ENCODE data around the gene C5AR1. TPM values are rescaled to one million over a fixed set of nuclear protein-coding genes. Genes with fewer than 3 reads are reported as not detected.
"Not testable (repeated sequence)": the region's sequence is repeated elsewhere in the genome, so short reads cannot be mapped to it uniquely, and the experiment has no call there.

C5AR1 gene
- total RNA-seq, 1 donor from 2014 or later = 5.0 TPM

DNA sequence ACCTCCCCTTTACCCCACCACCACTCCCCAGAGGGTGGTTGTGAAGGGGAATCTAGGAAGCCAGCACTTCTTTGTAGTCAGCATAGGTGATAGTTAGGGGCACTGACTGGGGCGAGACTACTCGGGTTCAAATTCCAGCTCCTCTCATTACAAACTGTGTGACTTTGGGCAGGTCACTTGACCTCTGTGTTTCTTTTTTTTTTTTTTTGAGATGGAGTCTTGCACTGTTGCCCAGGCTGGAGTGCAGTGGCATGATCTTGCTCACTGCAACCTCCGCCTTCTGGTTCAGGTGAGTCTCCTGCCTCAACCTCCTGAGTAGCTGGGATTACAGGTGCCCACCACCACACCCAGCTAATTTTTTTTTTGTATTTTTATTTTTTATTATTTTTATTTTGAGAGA is 33.1 kb upstream of the C5AR1 start:
- not testable (repeated sequence) for ATAC-seq; DNase-seq (ENCODE audit: missing footprints)
- intact Hi-C loops (cut with DNase I) = loop anchor here (10.0 kb wide), 1 partner anchor 428 kb away; no protein-coding TSS in a partner anchor

DNA sequence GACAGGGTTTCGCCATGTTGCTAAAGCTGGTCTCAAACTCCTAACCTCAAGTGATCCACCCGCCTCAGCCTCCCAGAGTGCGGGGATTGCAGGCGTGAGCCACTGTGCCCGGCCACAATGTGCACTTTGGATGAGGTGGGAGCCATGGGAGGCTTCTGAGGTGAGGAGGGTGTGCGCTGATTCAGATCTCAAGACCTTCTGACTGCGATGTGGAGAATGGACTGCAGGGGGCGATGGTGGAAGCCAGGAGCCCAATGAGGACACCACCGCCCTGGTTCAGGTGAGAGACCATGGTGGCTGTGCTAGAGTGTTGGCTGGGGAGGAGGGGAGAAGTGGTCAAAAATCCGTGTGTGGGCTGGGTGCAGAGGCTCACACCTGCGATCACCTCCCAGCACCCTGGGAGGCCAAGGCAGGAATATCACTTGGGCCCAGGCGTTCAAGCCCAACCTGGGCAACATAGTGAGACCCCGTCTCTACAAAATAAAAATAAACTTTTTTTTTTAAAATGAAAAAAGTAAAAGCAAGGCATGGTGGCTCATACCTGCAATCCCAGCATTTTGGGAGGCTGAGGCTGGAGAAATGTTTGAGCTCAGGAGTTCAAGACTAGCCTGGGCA is 29.4 kb upstream of the C5AR1 start:
- DNase-seq (ENCODE audit: missing footprints) = no peak
- intact Hi-C loops (cut with DNase I) = no loop called here
- no peak for ATAC-seq

- no peak for ATAC-seq
Measured at GRCh38 chr19:47283405-47284059, 26.1 kb upstream of the C5AR1 start.

GRCh38 chr19:47284324-47284899 is 25.2 kb upstream of the C5AR1 start:
- intact Hi-C loops (cut with DNase I) = no loop called here
- no peak for ATAC-seq
- no peak for DNase-seq (ENCODE audit: missing footprints)

More at GRCh38 chr19:47283405-47284059, 26.1 kb upstream of the C5AR1 start:
- intact Hi-C loops (cut with DNase I) = no loop called here
- DNase-seq (ENCODE audit: missing footprints) = no peak

GRCh38 chr19:47296036-47296435 is 13.6 kb upstream of the C5AR1 start:
- ATAC-seq (peak; percentile 69), DNase-seq (ENCODE audit: missing footprints) (no peak)
- intact Hi-C loops (cut with DNase I) = loop anchor here (2.0 to 10.0 kb wide), 2 partner anchors 95 to 129 kb away; no protein-coding TSS in a partner anchor

- intact Hi-C loops (cut with DNase I); DNase-seq (ENCODE audit: missing footprints); ATAC-seq: not testable (repeated sequence)
Measured at GRCh38 chr19:47300867-47301266, 8.8 kb upstream of the C5AR1 start.

GRCh38 chr19:47302249-47302648 is 7.4 kb upstream of the C5AR1 start:
- DNase-seq (ENCODE audit: missing footprints) (no peak), ATAC-seq (no peak)
- intact Hi-C loops (cut with DNase I) = no loop called here

GRCh38 chr19:47303966-47304365 is 5.7 kb upstream of the C5AR1 start:
- DNase-seq (ENCODE audit: missing footprints) (no peak), ATAC-seq (no peak)
- intact Hi-C loops (cut with DNase I) = no loop called here

DNA sequence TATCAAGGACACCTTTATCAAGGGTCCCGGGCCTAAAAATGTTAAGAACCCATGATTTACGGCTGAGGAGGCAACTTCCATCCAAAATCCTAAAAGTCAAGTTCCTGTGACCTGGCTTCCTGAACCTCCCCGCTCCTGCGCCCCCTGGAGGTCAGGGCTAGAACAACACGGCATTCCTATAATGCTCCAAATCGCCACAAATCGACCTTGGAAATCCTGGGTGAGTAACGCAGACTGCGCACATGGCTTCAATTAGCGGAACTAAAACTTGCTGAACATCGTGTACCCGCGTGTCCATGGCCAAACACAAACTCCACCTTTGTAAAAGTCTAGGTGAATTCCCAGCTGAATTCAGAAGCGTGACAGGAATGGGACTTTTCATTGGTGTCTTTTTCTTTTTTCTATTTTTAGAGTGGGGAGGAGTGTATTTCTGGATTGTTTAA is 4.3 kb upstream of the C5AR1 start:
- DNase-seq (ENCODE audit: missing footprints) (peak; percentile 89), ATAC-seq (peak; percentile 60)
- intact Hi-C loops (cut with DNase I) = no loop called here

DNA sequence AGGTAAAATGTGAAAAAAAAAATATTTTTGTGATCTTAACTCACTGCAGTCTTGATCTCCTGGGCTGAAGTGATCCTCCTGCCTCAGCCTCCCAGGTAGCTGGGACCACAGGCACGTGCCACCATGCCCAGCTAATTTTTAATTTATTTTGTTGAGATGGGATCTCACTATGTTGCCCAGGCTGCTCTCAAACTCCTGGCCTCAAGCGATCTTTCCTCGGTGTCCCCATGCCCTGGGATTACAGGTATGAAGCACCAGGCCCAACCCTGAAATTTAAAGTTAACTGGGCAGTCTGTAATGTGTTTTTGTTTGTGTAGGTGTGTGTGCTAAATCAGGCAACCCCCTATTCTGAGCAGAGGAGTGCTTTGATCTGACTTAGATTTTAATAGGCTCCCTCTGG is 3.4 kb upstream of the C5AR1 start:
- no peak for ATAC-seq
- intact Hi-C loops (cut with DNase I) = no loop called here

DNA sequence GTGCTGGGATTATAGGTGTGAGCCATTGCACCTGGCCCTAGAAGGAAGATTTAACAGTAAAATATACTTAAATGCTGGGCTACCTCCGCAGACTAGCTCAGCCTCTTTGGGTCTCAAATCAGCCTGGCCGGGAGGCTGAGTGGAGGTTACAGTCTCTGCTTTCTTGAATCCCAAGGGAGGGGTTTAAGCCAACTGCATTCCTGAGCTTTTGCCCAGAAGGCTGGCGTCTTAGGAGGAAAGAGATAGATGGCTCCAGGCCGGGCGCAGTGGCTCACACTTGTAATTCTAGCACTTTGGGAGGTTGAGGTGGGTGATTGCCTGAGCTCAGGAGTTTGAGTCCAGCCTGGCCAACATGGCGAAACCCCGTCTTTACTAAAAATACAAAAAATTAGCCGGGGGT is 623 bp upstream of the C5AR1 start:
- intact Hi-C loops (cut with DNase I) = no loop called here
- DNase-seq (ENCODE audit: missing footprints) (no peak), ATAC-seq (no peak)

More for the DNA sequence above, 3.4 kb upstream of the C5AR1 start:
- no peak for DNase-seq (ENCODE audit: missing footprints)

GRCh38 chr19:47310323-47310722 is 662 bp downstream of the C5AR1 start:
- ATAC-seq (no peak), DNase-seq (ENCODE audit: missing footprints) (no peak)
- intact Hi-C loops (cut with DNase I) = no loop called here

DNA sequence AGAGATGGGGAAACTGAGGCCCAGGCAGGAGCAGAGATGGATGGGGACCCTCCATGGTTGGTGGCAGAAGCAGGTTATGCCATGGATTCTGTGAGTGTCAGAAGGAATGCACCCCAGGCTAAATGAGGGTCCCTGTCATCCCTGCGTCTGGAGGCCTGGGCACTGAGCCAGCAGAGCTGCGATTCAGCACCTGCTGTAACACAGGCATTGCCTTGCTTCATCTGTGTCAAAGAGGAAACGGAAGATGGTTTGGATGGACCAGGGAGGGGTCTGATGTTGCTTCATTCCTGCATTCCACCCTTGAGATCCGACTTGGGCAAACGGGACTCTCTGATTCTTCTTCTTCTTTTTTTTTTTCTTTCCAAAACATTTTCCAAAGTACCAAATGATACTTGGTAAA is 1.2 kb downstream of the C5AR1 start:
- DNase-seq (ENCODE audit: missing footprints) (peak; percentile 87), ATAC-seq (peak; percentile 21)
- intact Hi-C loops (cut with DNase I) = no loop called here

GRCh38 chr19:47312366-47313006 is 2.8 kb downstream of the C5AR1 start:
- intact Hi-C loops (cut with DNase I) = no loop called here
- no peak for ATAC-seq
- DNase-seq (ENCODE audit: missing footprints) = no peak

GRCh38 chr19:47313754-47314295 is 4.2 kb downstream of the C5AR1 start:
- no peak for DNase-seq (ENCODE audit: missing footprints)
- no peak for ATAC-seq
- intact Hi-C loops (cut with DNase I) = no loop called here

GRCh38 chr19:47315125-47315821 is 5.6 kb downstream of the C5AR1 start:
- intact Hi-C loops (cut with DNase I) = no loop called here
- ATAC-seq (peak; percentile 84), DNase-seq (ENCODE audit: missing footprints) (peak; percentile 74)

DNA sequence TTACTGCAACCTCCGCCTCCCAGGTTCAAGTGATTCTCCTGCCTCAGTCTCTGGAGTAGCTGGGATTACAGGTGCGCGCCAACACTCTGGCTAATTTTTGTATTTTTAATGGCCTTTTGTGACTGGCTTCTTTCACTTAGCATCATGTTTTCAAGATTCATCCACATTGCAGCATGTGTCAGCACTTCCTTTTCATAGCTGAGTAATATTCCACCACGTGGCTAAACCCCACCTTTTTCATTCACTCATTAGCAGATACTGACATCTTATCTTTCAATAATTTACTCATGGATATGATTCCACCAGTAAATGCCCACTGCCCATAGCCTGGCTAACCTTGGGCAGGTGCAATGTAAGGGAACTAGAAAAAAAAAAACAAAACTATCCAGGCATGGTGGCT is 6.9 kb downstream of the C5AR1 start:
- no peak for DNase-seq (ENCODE audit: missing footprints)
- intact Hi-C loops (cut with DNase I) = no loop called here
- ATAC-seq = no peak

DNA sequence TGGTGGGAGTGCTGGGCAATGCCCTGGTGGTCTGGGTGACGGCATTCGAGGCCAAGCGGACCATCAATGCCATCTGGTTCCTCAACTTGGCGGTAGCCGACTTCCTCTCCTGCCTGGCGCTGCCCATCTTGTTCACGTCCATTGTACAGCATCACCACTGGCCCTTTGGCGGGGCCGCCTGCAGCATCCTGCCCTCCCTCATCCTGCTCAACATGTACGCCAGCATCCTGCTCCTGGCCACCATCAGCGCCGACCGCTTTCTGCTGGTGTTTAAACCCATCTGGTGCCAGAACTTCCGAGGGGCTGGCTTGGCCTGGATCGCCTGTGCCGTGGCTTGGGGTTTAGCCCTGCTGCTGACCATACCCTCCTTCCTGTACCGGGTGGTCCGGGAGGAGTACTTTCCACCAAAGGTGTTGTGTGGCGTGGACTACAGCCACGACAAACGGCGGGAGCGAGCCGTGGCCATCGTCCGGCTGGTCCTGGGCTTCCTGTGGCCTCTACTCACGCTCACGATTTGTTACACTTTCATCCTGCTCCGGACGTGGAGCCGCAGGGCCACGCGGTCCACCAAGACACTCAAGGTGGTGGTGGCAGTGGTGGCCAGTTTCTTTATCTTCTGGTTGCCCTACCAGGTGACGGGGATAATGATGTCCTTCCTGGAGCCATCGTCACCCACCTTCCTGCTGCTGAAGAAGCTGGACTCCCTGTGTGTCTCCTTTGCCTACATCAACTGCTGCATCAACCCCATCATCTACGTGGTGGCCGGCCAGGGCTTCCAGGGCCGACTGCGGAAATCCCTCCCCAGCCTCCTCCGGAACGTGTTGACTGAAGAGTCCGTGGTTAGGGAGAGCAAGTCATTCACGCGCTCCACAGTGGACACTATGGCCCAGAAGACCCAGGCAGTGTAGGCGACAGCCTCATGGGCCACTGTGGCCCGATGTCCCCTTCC is 10.5 kb downstream of the C5AR1 start:
- ATAC-seq (no peak), DNase-seq (ENCODE audit: missing footprints) (no peak)
- intact Hi-C loops (cut with DNase I) = no loop called here
